Ovary (tissue), 9 donors: ENCODE data around the gene ITPR2. TPM values are rescaled to one million over a fixed set of nuclear protein-coding genes. Genes with fewer than 3 reads are reported as not detected.

Experiments used
- DNase-seq, 5 donors: peaks; one replicate each; pipeline ENCODE4 v3.0.0-alpha.2; 2019 to 2020
- H3K27ac ChIP-seq, 2 donors: fragments of 200-600 bp; one replicate each; pipeline versions ENCODE4 v1.5.1 to v1.8.0; 2019 to 2022
- H3K27me3 ChIP-seq: fragments of 200-600 bp; one replicate; pipeline ENCODE4 v1.8.0; 2022
- H3K36me3 ChIP-seq: fragments of 200-600 bp; sonication (generic); one replicate; pipeline ENCODE4 v1.5.1; 2019
- H3K4me1 ChIP-seq: one replicate; pipeline ENCODE4 v1.8.1; 2013; ENCODE audit warnings: mild to moderate bottlenecking, moderate library complexity; ENCODE audit not compliant: insufficient read depth
- H3K4me3 ChIP-seq: fragments of 200-600 bp; sonication (generic); one replicate; pipeline ENCODE4 v1.5.1; 2017
- H3K9me3 ChIP-seq, 2 donors: fragments of 200-600 bp in 1 of 2; sonication (generic) in 1 of 2; one replicate each; pipeline versions ENCODE4 v1.5.1 to v1.8.1; 2013 to 2019; ENCODE audit warnings: mild to moderate bottlenecking in 1 of 2, moderate library complexity in 1 of 2
- CTCF ChIP-seq, 3 donors: fragments of 450-650 bp in 2 of 3; fragments of 200-600 bp in 1 of 3; IDR thresholded peaks; one replicate each; pipeline versions ENCODE4 v1.5.1 to v1.8.0; 2016 to 2022; ENCODE audit warnings: antibody characterized with exemption in 3 of 3, mild to moderate bottlenecking in 1 of 3
- EP300 ChIP-seq: sonication (generic); formaldehyde crosslinking; IDR thresholded peaks from one replicate; pipeline ENCODE4 v1.6.1; 2017; ENCODE audit warnings: antibody characterized with exemption
- POLR2A ChIP-seq: fragments of 450-650 bp; IDR thresholded peaks from one replicate; pipeline ENCODE4 v1.6.1; 2017; ENCODE audit warnings: antibody characterized with exemption, mild to moderate bottlenecking, moderate library complexity
- WGBS, 3 donors: extraction: QIAGEN DNeasy Blood & Tissue Kit in 1 of 3; methylation state at CpG; one replicate each; pipeline versions ENCODE4 v1.1.5 to v1.1.7; 2013 to 2017; 5-methylcytosine and 5-hydroxymethylcytosine counted together
- intact Hi-C, 4 donors: fragments of 100-400 bp; cut with DNase I; formaldehyde crosslinking; loops; one replicate each; pipeline versions ENCODE4 v1.11.0 to v1.15.1; 2022 to 2023
- polyA plus RNA-seq, 2 donors: library from polyadenylated mRNA; stranded (reverse); fragments of 200-250 nt in 1 of 2; fragments of 350-450 nt in 1 of 2; fragmentation: Illumina TruSeq in 1 of 2; extraction: RNeasy Lipid Tissue Mini Kit (QIAGEN cat#74804) in 1 of 2; gene quantifications; one replicate each; pipeline ENCODE4 v1.2.3, GENCODE V29; 2013 to 2014
- total RNA-seq, 7 donors: library from RNA; depleted of rRNA in 2 of 7; stranded (reverse); fragments of >200 nt in 2 of 7; fragmentation: NEBNext Ultra II Directional in 3 of 7; extraction: Animal tissue kit (Norgen Biotek cat#: 25700) in 3 of 7; gene quantifications; one replicate each; pipeline versions ENCODE4 v1.1.0 to v1.2.4, GENCODE V29; 2016 to 2023
- donor health status: DM: no; HTN: no; CAD: no; lungs with moderate emphysema.
- donor health status: DM: no; HTN: no; CAD: no.
- donor health status: Bipolar disorder and iron deficiency.
- donor health status: DM: yes; HTN: yes; CAD: no.
- donor health status: DM: no; HTN: no; CAD: no.
- donor health status: DM: yes; HTN: yes; CAD: no.

Gene ITPR2
- total and polyA plus RNA-seq, 9 donors, result 5.9 to 51.1 (median 32.9) TPM

- Histone ChIP-seq H3K9me3 (no peaks in the 10 kb centered on the region), H3K27me3 (no peaks in the 10 kb centered on the region), H3K27ac (no peak overlapping the region), H3K4me3 (no peak overlapping the region), H3K4me1 (no peaks in the 10 kb centered on the region), H3K36me3 (no peaks in the 10 kb centered on the region)
- 76 to 81% (median 77%) methylated on average over 2 of the region's 2 CpGs for whole genome bisulfite sequencing, 3 donors
- intact Hi-C loops, result no loop called here
- TF ChIP-seq CTCF (IDR thresholded peaks at IDR 0.05), result no peak
- TF ChIP-seq EP300, result no peak
- no peak for TF ChIP-seq POLR2A
- no peak for DNase-seq
Observed at GRCh38 chr12:26374934-26375680, 457.9 kb downstream of the ITPR2 start.

- H3K9me3 ChIP-seq, result no peaks in the 10 kb centered on the region
- H3K27ac ChIP-seq, result no peak overlapping the region
- 92 to 95% (median 92%) methylated on average over 7 of the region's 7 CpGs for WGBS, 3 donors
- intact Hi-C loops, result no loop called here
- DNase-seq, result no peak
- no peaks in the 10 kb centered on the region for H3K36me3 ChIP-seq
- no peak for TF ChIP-seq CTCF (IDR thresholded peaks at IDR 0.05)
- TF ChIP-seq POLR2A, result no peak
- no peak for TF ChIP-seq EP300
- no peak overlapping the region for H3K4me3 ChIP-seq
- no peaks in the 10 kb centered on the region for H3K27me3 ChIP-seq
- H3K4me1 ChIP-seq, result peaks cover 2% of the 10 kb centered on the region
Observed at GRCh38 chr12:26373606-26374495, 459.1 kb downstream of the ITPR2 start.

- no peak overlapping the region for H3K27ac ChIP-seq
- peaks cover 2% of the 10 kb centered on the region for H3K4me1 ChIP-seq
- no peaks in the 10 kb centered on the region for H3K27me3 ChIP-seq
- DNase-seq, result no peak
- TF ChIP-seq CTCF (IDR thresholded peaks at IDR 0.05) (no peak), EP300 (no peak), POLR2A (no peak)
- H3K36me3 ChIP-seq, result no peaks in the 10 kb centered on the region
- no peaks in the 10 kb centered on the region for H3K9me3 ChIP-seq
- intact Hi-C loops, result no loop called here
- 89 to 98% (median 97%) methylated on average over 6 of the region's 6 CpGs for WGBS, 3 donors
- H3K4me3 ChIP-seq, result no peak overlapping the region
Observed at GRCh38 chr12:26372866-26373265, 460.1 kb downstream of the ITPR2 start.

- DNase-seq, result no peak
- Histone ChIP-seq H3K36me3 (no peaks in the 10 kb centered on the region), H3K4me1 (peaks cover 2% of the 10 kb centered on the region), H3K9me3 (no peaks in the 10 kb centered on the region), H3K27me3 (no peaks in the 10 kb centered on the region), H3K4me3 (no peak overlapping the region), H3K27ac (no peak overlapping the region)
- 94 to 100% (median 97%) methylated on average over 2 of the region's 2 CpGs for WGBS, 3 donors
- TF ChIP-seq EP300 (no peak), POLR2A (no peak), CTCF (IDR thresholded peaks at IDR 0.05) (no peak)
- intact Hi-C loops, result no loop called here
Observed at GRCh38 chr12:26370098-26370497, 462.9 kb downstream of the ITPR2 start.
